H9 (cell line): ENCODE data around the gene PCDH9. TPM values are rescaled to one million over a fixed set of nuclear protein-coding genes. Genes with fewer than 3 reads are reported as not detected.

Experiments
- DNase-seq: peaks from one replicate; pipeline ENCODE4 v3.0.0-alpha.2; 2017
- H2AFZ ChIP-seq: one replicate; pipeline ENCODE4 v1.6.1; 2013; ENCODE audit warnings: mild to moderate bottlenecking, low read length, control low read depth, moderate library complexity
- H2AK5ac ChIP-seq: 2 replicates; pipeline ENCODE4 v1.6.1; 2013; ENCODE audit warnings: low read length, control low read depth, mixed read lengths; ENCODE audit not compliant: insufficient read length
- H2BK120ac ChIP-seq: one replicate; pipeline ENCODE4 v1.6.1; 2013; ENCODE audit warnings: low read depth, mild to moderate bottlenecking, low read length, control low read depth, inconsistent platforms; ENCODE audit not compliant: poor library complexity, severe bottlenecking
- H2BK12ac ChIP-seq: 2 replicates; pipeline ENCODE4 v1.6.1; 2013; ENCODE audit warnings: low read length, control low read depth, mixed read lengths, low read depth; ENCODE audit not compliant: insufficient read length
- H2BK15ac ChIP-seq: 2 replicates; pipeline ENCODE4 v1.6.1; 2013; ENCODE audit warnings: low read depth, low read length, control low read depth
- H2BK20ac ChIP-seq: one replicate; pipeline ENCODE4 v1.6.1; 2013; ENCODE audit warnings: low read depth, mild to moderate bottlenecking, low read length, control low read depth, inconsistent platforms; ENCODE audit not compliant: poor library complexity, severe bottlenecking
- H2BK5ac ChIP-seq: 2 replicates; pipeline ENCODE4 v1.6.1; 2013; ENCODE audit warnings: low read length, control low read depth, mixed read lengths; ENCODE audit not compliant: insufficient read length
- H3K14ac ChIP-seq: 2 replicates; pipeline ENCODE4 v1.6.1; 2013; ENCODE audit warnings: low read length, control low read depth; ENCODE audit not compliant: insufficient read depth
- H3K18ac ChIP-seq: 2 replicates; pipeline ENCODE4 v1.6.1; 2013; ENCODE audit warnings: low read depth, mild to moderate bottlenecking, mixed read lengths, low read length, control low read depth; ENCODE audit not compliant: insufficient read length
- H3K23ac ChIP-seq: 2 replicates; pipeline ENCODE4 v1.6.1; 2013; ENCODE audit warnings: low read length, control low read depth, mixed read lengths, low read depth; ENCODE audit not compliant: insufficient read length
- H3K23me2 ChIP-seq: 2 replicates; pipeline ENCODE4 v1.6.1; 2013; ENCODE audit warnings: low read depth, mild to moderate bottlenecking, mixed read lengths, low read length, control low read depth; ENCODE audit not compliant: insufficient read length, poor library complexity, severe bottlenecking
- H3K27ac ChIP-seq: 2 replicates; pipeline ENCODE4 v1.5.1; 2013; ENCODE audit warnings: low read length, control low read depth, mixed read lengths, low read depth; ENCODE audit not compliant: insufficient read length
- H3K27me3 ChIP-seq: 2 replicates; pipeline ENCODE4 v1.6.1; 2013; ENCODE audit warnings: low read length, control low read depth, inconsistent platforms; ENCODE audit not compliant: insufficient read depth
- H3K4ac ChIP-seq: 2 replicates; pipeline ENCODE4 v1.6.1; 2013; ENCODE audit warnings: low read depth, mild to moderate bottlenecking, control low read depth, inconsistent platforms, low read length, moderate library complexity
- H3K4me1 ChIP-seq: 2 replicates; pipeline ENCODE4 v1.6.1; 2013; ENCODE audit warnings: low read length, control low read depth, inconsistent platforms; ENCODE audit not compliant: insufficient read depth
- H3K4me2 ChIP-seq: 2 replicates; pipeline ENCODE4 v1.6.1; 2013; ENCODE audit warnings: low read length, control low read depth, mixed read lengths; ENCODE audit not compliant: insufficient read length, insufficient read depth
- H3K56ac ChIP-seq: 2 replicates; pipeline ENCODE4 v1.6.1; 2013; ENCODE audit warnings: low read depth, mild to moderate bottlenecking, mixed read lengths, low read length, control low read depth; ENCODE audit not compliant: insufficient read length
- H3K79me1 ChIP-seq: 2 replicates; pipeline ENCODE4 v1.6.1; 2013; ENCODE audit warnings: low read depth, mild to moderate bottlenecking, moderate library complexity, low read length, control low read depth, inconsistent platforms; ENCODE audit not compliant: insufficient read depth, poor library complexity, severe bottlenecking
- H3K79me2 ChIP-seq: 2 replicates; pipeline ENCODE4 v1.6.1; 2013; ENCODE audit warnings: low read length, control low read depth, inconsistent platforms; ENCODE audit not compliant: insufficient read depth
- H3K9ac ChIP-seq: 2 replicates; pipeline ENCODE4 v1.6.1; 2013; ENCODE audit warnings: low read length, control low read depth, mixed read lengths; ENCODE audit not compliant: insufficient read length; ENCODE audit errors: extremely low read depth
- H3K9me3 ChIP-seq: one replicate; pipeline ENCODE4 v1.6.1; 2013; ENCODE audit warnings: low read depth, low read length, inconsistent platforms; ENCODE audit not compliant: control insufficient read depth
- H3T11ph ChIP-seq: one replicate; pipeline ENCODE4 v1.6.1; 2013; ENCODE audit warnings: mild to moderate bottlenecking, low read length, control low read depth, inconsistent platforms
- H4K20me1 ChIP-seq: one replicate; pipeline ENCODE4 v1.6.1; 2013; ENCODE audit not compliant: control insufficient read depth, insufficient read length, insufficient read depth
- H4K5ac ChIP-seq: 2 replicates; pipeline ENCODE4 v1.6.1; 2013; ENCODE audit warnings: low read depth, mild to moderate bottlenecking, mixed read lengths, low read length, control low read depth; ENCODE audit not compliant: insufficient read length
- H4K8ac ChIP-seq: replicated peaks from 2 replicates; pipeline ENCODE4 v1.6.1; 2013; ENCODE audit warnings: low read length, control low read depth, mixed read lengths, low read depth; ENCODE audit not compliant: insufficient read length
- H4K91ac ChIP-seq: 2 replicates; pipeline ENCODE4 v1.6.1; 2013; ENCODE audit warnings: low read depth, mild to moderate bottlenecking, moderate library complexity, mixed read lengths, low read length, control low read depth; ENCODE audit not compliant: insufficient read length
- H3K27ac Mint-ChIP-seq, 3 experiments: 2 replicates in 2 of 3; 3 replicates in 1 of 3; pipeline ENCODE4 v1.8.0; 2020 to 2021; ENCODE audit warnings: mixed read lengths in 3 of 3, mild to moderate bottlenecking in 1 of 3, moderate library complexity in 1 of 3
- H3K27me3 Mint-ChIP-seq: 2 replicates; pipeline ENCODE4 v1.8.0; 2021; ENCODE audit warnings: low read depth, mild to moderate bottlenecking, moderate library complexity, mixed read lengths
- H3K36me3 Mint-ChIP-seq, 3 experiments: 2 replicates in 2 of 3; 3 replicates in 1 of 3; pipeline ENCODE4 v1.8.0; 2020 to 2021; ENCODE audit warnings: low read depth in 3 of 3, mixed read lengths in 3 of 3; ENCODE audit not compliant: insufficient read depth in 1 of 3
- H3K4me1 Mint-ChIP-seq, 2 experiments: 2 replicates each; pipeline ENCODE4 v1.8.0; 2020; ENCODE audit warnings: mixed read lengths in 2 of 2
- H3K4me3 Mint-ChIP-seq, 2 experiments: 2 replicates in 1 of 2; 3 replicates in 1 of 2; pipeline ENCODE4 v1.8.0; 2020 to 2021; ENCODE audit warnings: mild to moderate bottlenecking in 2 of 2, mixed read lengths in 2 of 2, moderate library complexity in 1 of 2
- H3K9me3 Mint-ChIP-seq, 2 experiments: 2 replicates in 1 of 2; 3 replicates in 1 of 2; pipeline ENCODE4 v1.8.0; 2020; ENCODE audit warnings: mild to moderate bottlenecking in 2 of 2, mixed read lengths in 2 of 2, moderate library complexity in 1 of 2
- CTCF ChIP-seq: fragments of 200-600 bp; sonication (generic); conservative IDR thresholded peaks from 3 replicates; pipeline ENCODE4 v1.8.0; 2021; ENCODE audit warnings: antibody characterized with exemption, mild to moderate bottlenecking
- WGBS: extraction: QIAGEN DNeasy Blood & Tissue Kit; methylation state at CpG from one replicate; pipeline ENCODE4 v1.1.7; 2013; ENCODE audit warnings: missing lambda C conversion rate, low lambda C conversion rate, mixed read lengths; ENCODE audit not compliant: insufficient read length; ENCODE audit errors: extremely low coverage; 5-methylcytosine and 5-hydroxymethylcytosine counted together
- total RNA-seq: library from RNA; stranded (reverse); gene quantifications from 2 replicates; pipeline ENCODE4 v1.2.1, GENCODE V29; 2021

PCDH9 gene
- total RNA-seq, 1 experiment from 2014 or later, result 0.11 TPM

DNA sequence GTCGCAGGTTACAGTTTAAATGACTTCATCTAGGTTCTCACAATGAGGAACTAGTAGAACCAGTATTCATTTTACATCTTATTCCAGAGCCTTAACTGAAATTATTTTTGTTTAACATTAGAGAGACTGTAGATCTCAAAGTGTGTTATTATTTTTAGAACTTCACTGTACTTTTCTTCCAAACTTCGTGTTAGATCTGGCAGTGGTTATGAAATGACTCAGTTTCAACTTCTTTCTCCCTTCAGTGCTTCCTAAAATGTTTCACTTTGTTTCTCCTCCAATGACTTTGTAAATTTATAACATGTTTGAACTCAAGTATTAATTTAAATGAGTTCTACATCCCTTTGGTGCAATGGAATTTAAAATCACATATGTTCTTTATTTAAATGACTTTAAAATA, 139.3 kb downstream of the PCDH9 start:
- H4K5ac ChIP-seq, result no peak overlapping the region
- no peaks in the 10 kb centered on the region for H3K27me3 ChIP-seq
- no peak overlapping the region for H2BK20ac ChIP-seq
- H2BK12ac ChIP-seq, result no peak overlapping the region
- H3K9ac ChIP-seq, result no peak overlapping the region
- H3K79me2 ChIP-seq, result no peaks in the 10 kb centered on the region
- H3K27ac ChIP-seq, result no peak overlapping the region
- no peaks in the 10 kb centered on the region for H3K4me1 ChIP-seq
- H3K23me2 ChIP-seq, result no peaks in the 10 kb centered on the region
- H3K9me3 Mint-ChIP-seq, result no peaks in the 10 kb centered on the region
- no peaks in the 10 kb centered on the region for H3K27me3 Mint-ChIP-seq
- H3K27ac Mint-ChIP-seq, result no peak overlapping the region
- no CpG with 5 or more reads among the region's 2 CpGs for WGBS
- no peaks in the 10 kb centered on the region for H3K79me1 ChIP-seq
- H4K91ac ChIP-seq, result no peak overlapping the region
- no peak overlapping the region for H3K4ac ChIP-seq
- H2BK5ac ChIP-seq, result no peak overlapping the region
- H3K18ac ChIP-seq, result no peak overlapping the region
- no peaks in the 10 kb centered on the region for H3K9me3 ChIP-seq
- no peaks in the 10 kb centered on the region for H3K36me3 Mint-ChIP-seq
- H2BK15ac ChIP-seq, result no peak overlapping the region
- H3K14ac ChIP-seq, result no peak overlapping the region
- no peak overlapping the region for H3T11ph ChIP-seq
- no peak for TF ChIP-seq CTCF
- no peak overlapping the region for H2AK5ac ChIP-seq
- H4K20me1 ChIP-seq, result no peaks in the 10 kb centered on the region
- H2AFZ ChIP-seq, result no peak overlapping the region
- no peaks in the 10 kb centered on the region for H3K4me1 Mint-ChIP-seq
- H4K8ac ChIP-seq, result no peak overlapping the region
- H3K56ac ChIP-seq, result no peak overlapping the region
- no peak overlapping the region for H3K4me3 Mint-ChIP-seq
- H2BK120ac ChIP-seq, result no peak overlapping the region
- no peak for DNase-seq
- no peak overlapping the region for H3K4me2 ChIP-seq
- no peak overlapping the region for H3K23ac ChIP-seq
